ENCODE results near the gene CD9. TPM values are rescaled to one million over a fixed set of nuclear protein-coding genes. Genes with fewer than 3 reads are reported as not detected.

The CD9 gene
- polyA plus RNA-seq, 1 of the 3 experiments (the other 2 are of a cell fraction), result 76.6 TPM

GRCh38 chr12:6219980-6220379 is 19.8 kb downstream of the CD9 start:
- Histone ChIP-seq H3K4me1 (ENCODE audit: control insufficient read depth in 1 of 2, insufficient read depth in 2 of 2, low read depth in 1 of 2, low read length in 1 of 2) (peaks cover 19 to 39% of the 10 kb centered on the region in 2 experiments; a peak in 3 of 4 replicates), H3K4me3 (ENCODE audit: low read depth in 2 of 2, low read length in 1 of 2) (no peak overlapping the region), H3K27ac (ENCODE audit: low read depth in 2 of 2, low read length in 1 of 2) (no peak overlapping the region; a peak in 1 of 4 replicates), H3F3A (replicated peaks; ENCODE audit: insufficient read depth) (peaks cover 5% of the 10 kb centered on the region), H2AFZ (ENCODE audit: low read depth) (no peak overlapping the region), H3K79me2 (ENCODE audit: insufficient read depth) (no peaks in the 10 kb centered on the region; the same call in 1 of the 2 replicates), H3K9me2 (no peaks in the 10 kb centered on the region), H3K4me2 (no peak overlapping the region), H3K9me3 (no peaks in the 10 kb centered on the region), H3K27me3 (ENCODE audit: insufficient read depth) (no peaks in the 10 kb centered on the region), H3K36me3 (replicated peaks in 1 of 2; ENCODE audit: control insufficient read depth in 1 of 2, insufficient read depth in 2 of 2, low read length in 1 of 2) (no peaks in the 10 kb centered on the region), H3K9ac (no peak overlapping the region), H4K20me1 (ENCODE audit: insufficient read depth) (no peaks in the 10 kb centered on the region)
- DNase-seq, result no peak
- POLR2A ChIA-PET, result no interaction called here
- CTCF ChIA-PET, result interaction anchor here (1.8 kb wide), 1 partner anchor 59 kb away, joined by 7 read pairs; no protein-coding TSS in a partner anchor
- TF ChIP-seq ZBTB33 (IDR thresholded peaks at IDR 0.05; ENCODE audit: borderline replicate concordance, low read depth) (no peak), IRF3 (IDR thresholded peaks at IDR 0.05; ENCODE audit: low read depth, low read length) (no peak), NFIC (IDR thresholded peaks at IDR 0.05; ENCODE audit: borderline replicate concordance) (no peak)
- 97% methylated on average over 6 of the region's 6 CpGs for WGBS (ENCODE audit: low lambda C conversion rate)

GRCh38 chr12:6221146-6221545 is 20.9 kb downstream of the CD9 start:
- H3K27me3 ChIP-seq (ENCODE audit: insufficient read depth), result no peaks in the 10 kb centered on the region
- WGBS (ENCODE audit: low lambda C conversion rate), result 96% methylated on average over 8 of the region's 9 CpGs
- no peak overlapping the region for H3K27ac ChIP-seq (ENCODE audit: low read depth in 2 of 2, low read length in 1 of 2)
- no peaks in the 10 kb centered on the region for H3K36me3 ChIP-seq (replicated peaks in 1 of 2; ENCODE audit: control insufficient read depth in 1 of 2, insufficient read depth in 2 of 2, low read length in 1 of 2)
- H3K4me1 ChIP-seq (ENCODE audit: control insufficient read depth in 1 of 2, insufficient read depth in 2 of 2, low read depth in 1 of 2, low read length in 1 of 2), result peaks cover 11 to 28% of the 10 kb centered on the region in 2 experiments; a peak in 3 of 4 replicates
- no peaks in the 10 kb centered on the region for H3K9me3 ChIP-seq
- H3K4me2 ChIP-seq, result no peak overlapping the region
- no peak overlapping the region for H3K4me3 ChIP-seq (ENCODE audit: low read depth in 2 of 2, low read length in 1 of 2)
- H3F3A ChIP-seq (replicated peaks; ENCODE audit: insufficient read depth), result peaks cover 5% of the 10 kb centered on the region
- CTCF ChIA-PET, result interaction anchor here (0.6 to 1.9 kb wide), 7 partner anchors 14 to 245 kb away, joined by 3 to 7 read pairs (median 3); no protein-coding TSS in a partner anchor
- no peaks in the 10 kb centered on the region for H3K79me2 ChIP-seq (ENCODE audit: insufficient read depth)
- H4K20me1 ChIP-seq (ENCODE audit: insufficient read depth), result no peaks in the 10 kb centered on the region
- H2AFZ ChIP-seq (ENCODE audit: low read depth), result no peak overlapping the region
- no peak overlapping the region for H3K9ac ChIP-seq
- TF ChIP-seq EP300 (IDR thresholded peaks at IDR 0.05; ENCODE audit: borderline replicate concordance in 1 of 2, low read depth in 1 of 2, low read length in 1 of 2), result no peak
- TF ChIP-seq TEAD4 (IDR thresholded peaks at IDR 0.05; ENCODE audit: borderline replicate concordance, insufficient read depth), result no peak
- TF ChIP-seq REST (IDR thresholded peaks at IDR 0.05; ENCODE audit: low read depth, low read length), result no peak
- no peak for TF ChIP-seq TAF1 (IDR thresholded peaks at IDR 0.05; ENCODE audit: borderline replicate concordance, low read depth, low read length)
- TF ChIP-seq RFX5 (IDR thresholded peaks at IDR 0.05; ENCODE audit: low read length), result no peak
- TF ChIP-seq NFIC (IDR thresholded peaks at IDR 0.05; ENCODE audit: borderline replicate concordance), result no peak
- no peak for TF ChIP-seq GABPA (IDR thresholded peaks at IDR 0.05; ENCODE audit: low read depth)
- TF ChIP-seq USF1 (IDR thresholded peaks at IDR 0.05; ENCODE audit: borderline replicate concordance, low read depth), result no peak
- TF ChIP-seq CHD2 (IDR thresholded peaks at IDR 0.05; ENCODE audit: low read length, partially characterized antibody), result no peak
- no peak for TF ChIP-seq FOXM1 (IDR thresholded peaks at IDR 0.05; ENCODE audit: low read depth)
- TF ChIP-seq IRF3 (IDR thresholded peaks at IDR 0.05; ENCODE audit: low read depth, low read length), result no peak
- no peak for TF ChIP-seq CTCF (IDR thresholded peaks at IDR 0.05)
- no peak for TF ChIP-seq MEF2A (IDR thresholded peaks at IDR 0.05; ENCODE audit: borderline replicate concordance, low read depth)
- POLR2A ChIA-PET, result no interaction called here
- no peaks in the 10 kb centered on the region for H3K9me2 ChIP-seq
- no peak for DNase-seq
